HuH-7 (cell line): ENCODE data around the gene TMEM80.
"Not testable (repeated sequence)": the region's sequence is repeated elsewhere in the genome, so short reads cannot be mapped to it uniquely, and the experiment has no call there.

Experiments used
- DNase-seq: peaks from one replicate; pipeline ENCODE4 v3.0.0; 2011; ENCODE audit warnings: low spot score

The TMEM80 gene

GRCh38 chr11:721247-721740 is 25.7 kb downstream of the TMEM80 start:
- DNase-seq, result no peak

GRCh38 chr11:721741-722345 is 26.2 kb downstream of the TMEM80 start:
- DNase-seq, result no peak

GRCh38 chr11:722346-722811 is 26.8 kb downstream of the TMEM80 start:
- no peak for DNase-seq

GRCh38 chr11:723120-723883 is 27.7 kb downstream of the TMEM80 start:
- no peak for DNase-seq

GRCh38 chr11:724049-724777 is 28.6 kb downstream of the TMEM80 start:
- no peak for DNase-seq

- DNase-seq, result no peak
Observed at GRCh38 chr11:724778-725386, 29.3 kb downstream of the TMEM80 start.

GRCh38 chr11:725624-726202 is 30.1 kb downstream of the TMEM80 start:
- no peak for DNase-seq

GRCh38 chr11:726278-727220 is 30.9 kb downstream of the TMEM80 start:
- no peak for DNase-seq

GRCh38 chr11:727281-727701 is 31.7 kb downstream of the TMEM80 start:
- DNase-seq, result no peak

- DNase-seq, result peak; percentile 94
Observed at GRCh38 chr11:727859-728748, 32.5 kb downstream of the TMEM80 start.

GRCh38 chr11:728901-729491 is 33.4 kb downstream of the TMEM80 start:
- no peak for DNase-seq

- DNase-seq, result no peak
Observed at GRCh38 chr11:729492-730074, 34.0 kb downstream of the TMEM80 start.

- DNase-seq, result no peak
Observed at GRCh38 chr11:733072-733471, 37.5 kb downstream of the TMEM80 start.

- not testable (repeated sequence) for DNase-seq
Observed at GRCh38 chr11:734541-734940, 38.9 kb downstream of the TMEM80 start.

- no peak for DNase-seq
Observed at GRCh38 chr11:737366-737765, 41.8 kb downstream of the TMEM80 start.

- not testable (repeated sequence) for DNase-seq
Observed at GRCh38 chr11:737899-738298, 42.3 kb downstream of the TMEM80 start.

GRCh38 chr11:742156-742546 is 46.5 kb downstream of the TMEM80 start:
- no peak for DNase-seq

GRCh38 chr11:742571-743201 is 47.1 kb downstream of the TMEM80 start:
- DNase-seq, result no peak
